HG02885 (cell line): ENCODE results near the gene BAG1.

ENCODE experiments used
- ATAC-seq: cut with Tn5 transposase; IDR thresholded peaks from one replicate; pipeline ENCODE4 v1.9.1; 2021; ENCODE audit warnings: mild to moderate bottlenecking; ENCODE audit not compliant: unreplicated experiment, poor library complexity

The BAG1 gene

GRCh38 chr9:33264473-33265177 lies at the start of gene BAG1, which contains the start of gene CHMP5:
BAG1 (minus strand) TSS chr9:33264708.
CHMP5 (plus strand) TSS chr9:33265049; CDS start chr9:33265079, 30 bp downstream.
- ATAC-seq: peak; percentile 87

- ATAC-seq: no peak
Observed at GRCh38 chr9:33311953-33312352, 47.4 kb upstream of the BAG1 start.

GRCh38 chr9:33310748-33311147 lies 46.2 kb upstream of the BAG1 start:
- ATAC-seq: no peak

GRCh38 chr9:33309903-33310302 lies 45.4 kb upstream of the BAG1 start:
- ATAC-seq: no peak

GRCh38 chr9:33307067-33307466 lies 42.6 kb upstream of the BAG1 start:
- no peak for ATAC-seq

- no peak for ATAC-seq
Observed at GRCh38 chr9:33306037-33306436, 41.5 kb upstream of the BAG1 start.

- ATAC-seq: peak; percentile 61
Observed at GRCh38 chr9:33304362-33304761, 39.9 kb upstream of the BAG1 start.

- no peak for ATAC-seq
Observed at GRCh38 chr9:33300546-33300945, 36.0 kb upstream of the BAG1 start.

GRCh38 chr9:33297432-33297831 lies 32.9 kb upstream of the BAG1 start:
- ATAC-seq: peak; percentile 92

- peak; percentile 50 for ATAC-seq
Observed at GRCh38 chr9:33295571-33295970, 31.1 kb upstream of the BAG1 start.

GRCh38 chr9:33294670-33295432 lies 30.3 kb upstream of the BAG1 start:
- no peak for ATAC-seq

GRCh38 chr9:33293782-33294181 lies 29.3 kb upstream of the BAG1 start:
- no peak for ATAC-seq

GRCh38 chr9:33291901-33292300 lies 27.4 kb upstream of the BAG1 start:
- no peak for ATAC-seq

- ATAC-seq: no peak
Observed at GRCh38 chr9:33291031-33291397, 26.5 kb upstream of the BAG1 start.

- peak; percentile 90 for ATAC-seq
Observed at GRCh38 chr9:33290247-33291030, 25.9 kb upstream of the BAG1 start, which contains the start of gene NFX1. NFX1 (plus strand) TSS chr9:33290516; CDS start chr9:33290573, 57 bp downstream.

GRCh38 chr9:33289936-33290246 lies 25.4 kb upstream of the BAG1 start:
- no peak for ATAC-seq

- no peak for ATAC-seq
Observed at GRCh38 chr9:33289496-33289895, 25.0 kb upstream of the BAG1 start.

GRCh38 chr9:33288828-33289483 lies 24.4 kb upstream of the BAG1 start:
- ATAC-seq: no peak

- no peak for ATAC-seq
Observed at GRCh38 chr9:33288235-33288634, 23.7 kb upstream of the BAG1 start.

- ATAC-seq: no peak
Observed at GRCh38 chr9:33287087-33287490, 22.6 kb upstream of the BAG1 start.

- ATAC-seq: no peak
Observed at GRCh38 chr9:33285502-33285901, 21.0 kb upstream of the BAG1 start.
